ENCODE results near the gene FAR2.
"Not testable (repeated sequence)": the region's sequence is repeated elsewhere in the genome, so short reads cannot be mapped to it uniquely, and the experiment has no call there.

The FAR2 gene

DNA sequence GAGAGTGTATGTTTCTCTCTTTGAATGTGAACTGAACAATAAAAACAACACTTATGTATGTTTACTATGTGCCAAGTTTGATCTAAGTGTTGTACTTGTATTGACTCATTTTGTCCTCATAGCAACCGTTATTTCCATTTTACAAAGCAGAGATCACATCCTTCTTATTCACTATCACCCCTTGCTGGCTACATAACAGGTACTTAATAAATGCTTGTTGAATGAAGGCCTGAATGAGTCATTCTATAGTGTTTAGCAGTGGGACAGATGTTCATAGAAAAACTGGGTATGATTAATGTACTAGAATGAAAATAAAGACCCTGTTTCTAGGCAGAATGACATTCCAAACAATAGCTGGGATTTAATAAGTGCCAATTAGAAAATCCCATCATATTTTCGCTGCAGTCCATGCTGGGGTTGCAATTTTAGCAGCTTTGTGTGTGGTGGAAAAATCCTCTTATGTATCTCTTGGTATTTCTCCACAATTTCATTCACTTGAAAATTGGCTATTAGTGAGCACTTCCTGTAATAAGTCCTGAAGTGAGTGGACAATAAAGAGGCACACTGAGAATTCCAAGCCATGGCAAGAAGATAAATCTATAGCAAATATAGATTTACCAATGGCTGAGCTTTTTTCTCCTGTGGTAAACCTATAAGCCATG, 86.0 kb downstream of the FAR2 start:
- no peak for DNase-seq (ENCODE audit: low read depth)

- no peak for DNase-seq (ENCODE audit: low read depth)
Observed at GRCh38 chr12:29238822-29239291, 89.8 kb downstream of the FAR2 start.

DNA sequence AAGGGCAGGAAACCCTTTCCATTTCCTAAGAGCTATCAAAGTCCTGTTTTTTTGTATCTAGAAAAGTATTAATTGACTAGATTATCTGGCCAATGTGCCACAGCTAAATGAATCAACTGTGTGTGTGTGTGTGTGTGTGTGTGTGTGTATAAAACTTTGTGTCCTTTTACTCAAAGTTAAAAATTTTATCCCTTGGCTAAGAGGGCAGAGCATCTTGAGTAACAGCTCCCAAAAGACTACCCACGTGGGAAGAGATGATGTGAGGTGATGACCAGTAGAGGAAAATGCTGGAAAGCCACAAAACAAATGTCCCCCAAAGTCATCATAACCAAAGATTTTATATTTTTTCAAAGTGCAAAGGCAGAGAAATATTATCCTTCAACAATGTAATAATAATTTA, 90.3 kb downstream of the FAR2 start:
- DNase-seq (ENCODE audit: low read depth): no peak

GRCh38 chr12:29240441-29240840, 91.4 kb downstream of the FAR2 start:
- DNase-seq (ENCODE audit: low read depth): no peak

GRCh38 chr12:29241821-29242591, 92.9 kb downstream of the FAR2 start:
- DNase-seq (ENCODE audit: low read depth): no peak

- DNase-seq (ENCODE audit: low read depth): no peak
Observed at GRCh38 chr12:29242921-29243431, 93.9 kb downstream of the FAR2 start.

DNA sequence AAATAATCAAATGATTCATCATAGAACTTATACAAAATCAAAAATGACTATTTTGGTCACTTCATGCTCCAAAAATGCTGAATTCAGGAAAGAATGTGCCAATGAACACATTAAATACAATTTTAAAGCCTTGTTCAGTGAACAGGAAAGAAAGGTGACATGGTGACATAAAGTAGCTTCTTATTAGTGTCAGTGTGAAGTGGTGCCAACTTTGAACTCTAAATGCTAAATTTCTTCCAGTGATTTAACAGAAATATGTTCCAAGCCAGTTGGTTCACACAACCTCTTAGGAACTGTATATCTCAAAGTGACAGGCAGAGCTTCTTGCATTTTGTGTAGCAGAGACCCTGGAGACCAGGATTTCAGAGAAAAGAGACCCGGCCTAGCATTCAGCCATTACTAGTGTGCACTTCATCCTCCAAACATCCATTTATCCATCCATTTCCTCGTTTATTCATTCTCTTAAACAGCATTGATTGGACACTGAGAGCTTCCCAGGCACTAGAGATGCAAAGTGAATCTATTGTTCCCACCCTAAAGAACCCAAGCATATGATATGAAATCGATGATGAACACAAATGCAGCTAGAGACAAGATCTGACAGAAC, 95.2 kb downstream of the FAR2 start:
- DNase-seq (ENCODE audit: low read depth): no peak

GRCh38 chr12:29245246-29245645, 96.2 kb downstream of the FAR2 start:
- DNase-seq (ENCODE audit: low read depth): no peak

- no peak for DNase-seq (ENCODE audit: low read depth)
Observed at GRCh38 chr12:29249930-29250329, 100.9 kb downstream of the FAR2 start.

DNA sequence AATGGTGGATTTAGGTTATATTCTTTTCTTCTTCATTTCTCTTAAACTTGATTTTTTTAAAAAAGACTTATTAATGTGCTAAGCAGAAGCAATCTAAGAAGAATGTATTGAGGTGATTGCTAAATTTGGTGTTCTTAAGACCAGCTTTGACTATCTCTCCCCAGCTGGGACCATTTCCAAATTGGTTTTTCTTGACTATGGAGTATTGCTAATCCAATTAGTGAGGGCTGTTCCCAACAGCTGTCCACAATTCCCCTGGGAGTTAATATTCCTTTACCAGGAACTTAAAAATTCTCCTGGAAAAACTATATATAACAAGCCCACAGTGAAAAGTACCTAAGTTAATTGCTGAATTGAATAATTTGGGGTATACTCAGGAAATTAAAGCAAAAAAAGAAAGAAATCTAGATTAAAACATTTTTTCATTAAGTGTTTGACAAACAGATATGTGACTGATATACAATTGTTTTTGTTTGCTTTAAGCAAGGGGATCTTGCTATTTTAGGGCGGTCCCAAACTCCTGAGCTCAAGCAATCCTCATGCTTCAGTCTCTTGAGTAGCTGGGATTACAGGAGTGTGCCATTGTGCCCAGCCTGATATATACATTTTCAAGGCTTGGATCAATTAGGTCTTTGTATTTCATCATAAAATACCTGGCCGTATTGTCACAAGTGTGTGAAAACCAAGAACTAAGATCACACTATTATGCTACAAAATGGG, 105.0 kb downstream of the FAR2 start:
- DNase-seq (ENCODE audit: low read depth): no peak

DNA sequence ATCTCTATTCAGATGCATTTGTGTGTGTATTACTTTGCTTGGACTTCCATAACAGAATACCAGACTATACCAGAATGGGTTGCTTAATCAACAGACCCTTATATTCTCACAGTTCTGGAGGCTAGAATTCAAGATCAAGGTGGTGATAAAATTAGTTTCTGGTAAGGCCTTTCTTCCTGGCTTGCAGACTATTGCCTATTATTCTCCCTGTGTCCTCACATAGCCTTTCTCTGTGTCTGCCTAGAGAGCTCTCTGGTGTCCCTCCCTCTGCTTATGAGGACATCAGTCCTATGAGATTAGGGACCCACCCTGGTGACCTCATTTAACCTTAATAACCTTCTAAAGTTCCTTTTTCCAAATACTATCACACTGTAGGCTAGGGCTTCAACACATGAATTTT, 106.0 kb downstream of the FAR2 start:
- DNase-seq (ENCODE audit: low read depth): no peak

GRCh38 chr12:29256598-29256997, 107.5 kb downstream of the FAR2 start:
- DNase-seq (ENCODE audit: low read depth): no peak

- not testable (repeated sequence) for DNase-seq (ENCODE audit: low read depth)
Observed at GRCh38 chr12:29257687-29258086, 108.6 kb downstream of the FAR2 start.

DNA sequence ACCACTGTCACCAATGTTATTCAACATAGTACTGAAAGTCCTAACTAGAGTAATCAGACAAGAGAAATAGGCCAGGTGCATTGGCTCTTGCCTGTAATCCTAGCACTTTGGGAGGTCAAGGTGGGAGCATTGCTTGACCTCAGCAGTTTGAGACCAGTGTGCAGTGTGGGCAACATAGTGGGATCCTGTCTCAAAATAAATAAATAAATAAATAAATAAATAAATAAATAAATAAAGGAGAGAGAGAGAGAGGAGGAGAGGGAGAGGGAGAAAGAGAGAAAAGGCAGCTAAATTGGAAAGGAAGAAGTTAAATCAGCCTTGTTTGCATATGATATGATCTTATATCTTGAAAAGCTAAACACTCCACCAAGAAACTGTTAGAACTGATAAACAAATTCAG, 115.3 kb downstream of the FAR2 start:
- DNase-seq (ENCODE audit: low read depth): no peak

DNA sequence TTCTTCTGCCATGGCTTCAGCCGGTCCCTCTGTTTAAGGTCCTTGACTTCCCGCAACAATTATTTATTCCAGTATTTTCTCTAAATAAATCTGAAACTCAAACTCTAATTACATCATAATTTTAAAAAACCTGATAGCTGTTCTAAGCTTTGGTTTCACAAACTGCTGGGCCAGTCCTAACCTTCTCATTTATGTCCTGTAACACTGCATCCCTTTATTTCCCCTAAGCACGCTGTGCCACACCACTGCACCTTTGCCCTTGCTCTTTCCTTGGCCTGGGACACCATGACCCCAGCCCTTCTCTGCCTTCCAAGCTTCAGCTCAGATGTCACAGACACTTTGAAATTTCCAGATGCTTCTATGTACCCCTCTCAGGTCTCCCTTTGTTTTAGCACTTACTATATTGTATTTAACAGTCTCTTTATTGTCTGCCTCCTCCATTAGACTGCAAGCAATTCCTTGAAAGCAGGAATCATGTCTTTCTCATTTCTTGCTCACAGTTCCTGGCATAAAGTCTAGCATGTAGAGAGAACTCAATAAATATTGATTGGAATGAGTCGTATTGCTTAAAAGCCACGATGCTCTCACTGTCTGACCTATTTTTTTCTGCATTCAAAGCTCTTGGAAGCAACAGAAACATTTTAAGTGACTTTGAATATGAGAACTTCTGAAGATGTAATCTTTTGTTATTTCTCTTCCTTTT, 120.8 kb downstream of the FAR2 start:
- no peak for DNase-seq (ENCODE audit: low read depth)

GRCh38 chr12:29270446-29270845, 121.4 kb downstream of the FAR2 start:
- DNase-seq (ENCODE audit: low read depth): no peak

GRCh38 chr12:29273178-29273843, 124.2 kb downstream of the FAR2 start:
- no peak for DNase-seq (ENCODE audit: low read depth)

DNA sequence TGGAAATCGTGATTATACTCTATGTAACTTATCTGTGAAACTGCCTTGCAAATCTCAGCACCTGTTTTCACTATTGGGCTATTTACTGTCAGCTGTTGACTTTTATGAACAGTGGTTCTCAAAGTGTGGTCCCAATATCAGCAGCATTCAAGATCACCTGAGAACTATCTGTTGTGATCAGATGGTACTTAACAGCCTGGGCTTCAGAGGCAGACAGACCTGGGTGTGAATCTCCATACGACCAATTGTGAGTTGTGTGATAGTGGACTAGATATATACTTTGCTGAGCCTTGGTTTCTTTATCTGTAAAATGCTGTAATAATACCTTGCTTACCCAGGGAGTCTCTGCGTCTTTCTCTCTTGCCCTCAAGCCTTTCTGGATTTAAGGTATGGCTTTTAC, 126.8 kb downstream of the FAR2 start:
- no peak for DNase-seq (ENCODE audit: low read depth)

DNA sequence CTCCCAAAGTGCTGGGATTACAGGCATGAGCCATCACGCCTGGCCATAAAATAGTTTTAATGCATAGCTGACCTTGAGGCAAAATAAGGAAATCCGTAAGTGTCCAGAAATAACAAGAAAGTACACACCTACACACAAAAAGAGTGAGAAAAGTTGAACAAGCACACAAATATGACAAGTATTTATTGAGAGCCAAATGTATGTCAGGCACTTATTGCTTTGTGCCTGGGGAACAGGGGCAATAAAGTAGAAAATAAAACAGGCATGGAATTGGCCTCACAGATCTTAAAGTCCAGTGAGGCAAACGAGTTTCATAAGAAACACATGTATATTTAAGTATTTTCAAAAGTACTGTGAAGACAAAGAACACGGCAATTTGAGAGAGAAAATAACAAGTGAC, 128.2 kb downstream of the FAR2 start:
- no peak for DNase-seq (ENCODE audit: low read depth)

DNA sequence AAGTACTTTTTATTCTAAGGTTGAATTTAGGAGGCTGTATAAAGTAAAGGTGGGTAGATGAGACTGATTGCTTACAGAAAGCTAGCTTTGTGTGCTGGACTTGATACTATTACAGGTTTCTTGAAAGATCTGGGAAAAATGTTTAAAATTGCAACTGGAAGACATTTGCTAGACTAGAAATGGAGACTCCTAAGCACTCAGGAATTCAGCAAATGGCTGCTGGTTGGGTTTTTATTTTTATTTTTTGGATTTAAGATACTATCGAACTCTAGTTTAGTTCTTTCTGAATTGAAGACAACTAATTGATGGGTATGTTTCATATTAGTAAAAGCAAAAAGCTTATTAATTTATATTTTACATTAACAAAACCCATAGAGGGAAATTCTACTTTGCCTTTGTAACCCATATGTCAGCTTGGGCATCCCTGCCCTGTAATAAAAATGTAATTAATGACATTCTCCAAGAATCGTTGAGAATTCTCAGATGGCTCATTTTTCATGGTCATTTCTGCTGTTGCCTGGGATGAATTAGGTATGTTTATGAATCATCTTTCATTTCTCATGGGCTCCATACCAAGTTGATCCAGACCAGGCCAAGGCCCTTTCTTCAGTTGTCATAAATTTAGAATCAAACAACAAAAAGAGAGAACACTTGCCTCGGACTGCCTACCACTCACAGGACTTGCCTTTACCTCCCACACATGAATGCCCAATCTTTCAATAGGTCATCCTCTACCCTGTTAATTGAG, 129.8 kb downstream of the FAR2 start:
- DNase-seq (ENCODE audit: low read depth): no peak
